HepG2 (cell line): ENCODE measurements around the gene TMC8. TPM values are rescaled to one million over a fixed set of nuclear protein-coding genes. Genes with fewer than 3 reads are reported as not detected.

Experiments
- AHDC1 ChIP-seq: sonication (generic); formaldehyde crosslinking; IDR thresholded peaks from 2 replicates; pipeline ENCODE4 v1.5.1; 2020; ENCODE audit warnings: mild to moderate bottlenecking, missing genetic modification reagents, borderline replicate concordance
- HDAC2 ChIP-seq: sonication (generic); formaldehyde crosslinking; IDR thresholded peaks from 2 replicates; pipeline ENCODE4 v1.4.0; 2020; ENCODE audit warnings: missing genetic modification reagents
- HMG20B ChIP-seq: conservative IDR thresholded peaks from 2 replicates; pipeline ENCODE4 v1.6.1; 2016; ENCODE audit warnings: missing genetic modification reagents, missing compliant biosample characterization
- KAT2B ChIP-seq: fragments of 150-350 bp; IDR thresholded peaks from 2 replicates; pipeline ENCODE4 v1.6.1; 2014; ENCODE audit warnings: low read depth, low read length, borderline replicate concordance
- KMT2A ChIP-seq: sonication (generic); formaldehyde crosslinking; IDR thresholded peaks from 2 replicates; pipeline ENCODE4 v1.4.0; 2020; ENCODE audit warnings: missing genetic modification reagents
- MAFF ChIP-seq: IDR thresholded peaks from 2 replicates; pipeline ENCODE4 v1.6.1; 2011; ENCODE audit warnings: low read depth, low read length, improper control_type of control experiment
- MYPOP ChIP-seq: sonication (generic); formaldehyde crosslinking; IDR thresholded peaks from 2 replicates; pipeline ENCODE4 v1.8.1; 2023; ENCODE audit warnings: mild to moderate bottlenecking, moderate library complexity, missing genetic modification reagents
- NAIF1 ChIP-seq: sonication (generic); formaldehyde crosslinking; IDR thresholded peaks from 2 replicates; pipeline ENCODE4 v1.5.0; 2020; ENCODE audit warnings: mild to moderate bottlenecking, missing genetic modification reagents, borderline replicate concordance
- POLR2G ChIP-seq: fragments of 200-400 bp; formaldehyde crosslinking; IDR thresholded peaks from 2 replicates; pipeline ENCODE4 v1.6.1; 2018; ENCODE audit warnings: mild to moderate bottlenecking, low read depth, low read length, moderate library complexity
- RELA ChIP-seq: sonication (generic); formaldehyde crosslinking; IDR thresholded peaks from 2 replicates; pipeline ENCODE4 v1.4.0; 2020; ENCODE audit warnings: missing genetic modification reagents
- SNAPC2 ChIP-seq: sonication (generic); formaldehyde crosslinking; IDR thresholded peaks from 2 replicates; pipeline ENCODE4 v1.8.1; 2022; ENCODE audit warnings: mild to moderate bottlenecking, missing genetic modification reagents
- ZNF138 ChIP-seq: sonication (generic); formaldehyde crosslinking; IDR thresholded peaks from 2 replicates; pipeline ENCODE4 v1.5.0; 2020; ENCODE audit warnings: mild to moderate bottlenecking, low read depth, missing genetic modification reagents
- ZNF337 ChIP-seq: sonication (generic); formaldehyde crosslinking; IDR thresholded peaks from 2 replicates; pipeline ENCODE4 v1.5.1; 2020; ENCODE audit warnings: missing genetic modification reagents, low read depth, mild to moderate bottlenecking, borderline replicate concordance
- ZNF609 ChIP-seq: sonication (generic); formaldehyde crosslinking; IDR thresholded peaks from 2 replicates; pipeline ENCODE4 v1.4.0; 2020; ENCODE audit warnings: mild to moderate bottlenecking, missing genetic modification reagents, borderline replicate concordance
- ZNF709 ChIP-seq: sonication (generic); formaldehyde crosslinking; IDR thresholded peaks from 2 replicates; pipeline ENCODE4 v1.5.0; 2020; ENCODE audit warnings: mild to moderate bottlenecking, missing genetic modification reagents
- polyA plus RNA-seq, 8 experiments: library from polyadenylated mRNA; depleted of rRNA in 3 of 8; stranded (reverse) in 7 of 8; unstranded in 1 of 8; fragments of >200 nt; fragmentation: Illumina TruSeq in 4 of 8; extraction: Trizol in 4 of 8; gene quantifications; 2 replicates each; pipeline versions ENCODE4 v1.2.1 to v1.2.3, GENCODE V29; 2011 to 2016; ENCODE audit warnings: low read depth in 4 of 8, missing spikeins in 1 of 8, mixed read lengths in 1 of 8; ENCODE audit not compliant: insufficient read depth in 1 of 8
- total RNA-seq, 5 experiments: library from RNA; depleted of rRNA; stranded (reverse); fragments of >200 nt; fragmentation: Illumina TruSeq; extraction: Trizol; gene quantifications; 2 replicates each; pipeline ENCODE4 v1.2.3, GENCODE V29; 2016; ENCODE audit warnings: low read depth in 1 of 5

TMC8 gene
- total and polyA plus RNA-seq, 2 of the 13 experiments (the other 11 are each of a cell fraction or from before 2014, with no cell fraction given), result 0.53 to 7.8 TPM

GRCh38 chr17:78133971-78134898 lies 3.7 kb downstream of the TMC8 start (continued):
- TF ChIP-seq ZNF138 (CRISPR knock-in tag) (peak; percentile 51; the same call in 1 of the 2 replicates), KMT2A (CRISPR knock-in tag) (peak; percentile 44; the same call in 1 of the 2 replicates), NAIF1 (no peak), ZNF709 (no peak), KAT2B (no peak), MAFF (no peak), HDAC2 (CRISPR knock-in tag) (peak; percentile 54; the same call in 1 of the 2 replicates), ZNF609 (CRISPR knock-in tag) (no peak), AHDC1 (no peak), POLR2G (no peak), SNAPC2 (no peak), HMG20B (CRISPR knock-in tag) (no peak), RELA (CRISPR knock-in tag) (0 out of 2 replicates have a peak, but pooled peaks have one; percentile 85), MYPOP (CRISPR knock-in tag) (no peak), ZNF337 (no peak)
